Upper lobe of left lung (tissue), 6 donors: ENCODE data around the gene CMYA5. TPM values are rescaled to one million over a fixed set of nuclear protein-coding genes. Genes with fewer than 3 reads are reported as not detected.
"Not testable (repeated sequence)": the region's sequence is repeated elsewhere in the genome, so short reads cannot be mapped to it uniquely, and the experiment has no call there.

Experiments used
- ATAC-seq, 2 donors: fragments of 200-7000 bp; cut with Tn5 transposase; one replicate each; pipeline ENCODE4 v1.9.1; 2022; ENCODE audit warnings: mild to moderate bottlenecking in 2 of 2, moderate library complexity in 2 of 2; ENCODE audit not compliant: low FRiP score in 2 of 2
- DNase-seq, 2 donors: peaks; one replicate each; pipeline ENCODE4 v3.0.0-alpha.2; 2019 to 2020
- H3K27ac ChIP-seq, 4 donors: fragments of 200-600 bp; sonication (generic); one replicate each; pipeline ENCODE4 v1.5.1; 2016 to 2019
- H3K27me3 ChIP-seq, 4 donors: fragments of 200-600 bp; sonication (generic); one replicate each; pipeline ENCODE4 v1.5.1; 2017 to 2019
- H3K36me3 ChIP-seq, 4 donors: fragments of 200-600 bp; sonication (generic); one replicate each; pipeline ENCODE4 v1.5.1; 2016 to 2019
- H3K4me1 ChIP-seq, 4 donors: fragments of 200-600 bp; sonication (generic); one replicate each; pipeline ENCODE4 v1.5.1; 2018 to 2019
- H3K4me3 ChIP-seq, 4 donors: fragments of 200-600 bp; sonication (generic); one replicate each; pipeline ENCODE4 v1.5.1; 2017 to 2019; ENCODE audit warnings: mild to moderate bottlenecking in 2 of 4, moderate library complexity in 1 of 4
- H3K9me3 ChIP-seq, 4 donors: fragments of 200-600 bp; sonication (generic); one replicate each; pipeline ENCODE4 v1.5.1; 2018 to 2019
- CTCF ChIP-seq, 6 experiments: fragments of 450-650 bp in 4 of 6; fragments of 200-600 bp in 2 of 6; sonication (generic) in 2 of 6; IDR thresholded peaks; one replicate each; pipeline ENCODE4 v1.5.1; 2016 to 2019; ENCODE audit warnings: antibody characterized with exemption in 6 of 6
- EP300 ChIP-seq, 4 donors: sonication (generic); formaldehyde crosslinking; IDR thresholded peaks; one replicate each; pipeline ENCODE4 v1.5.1; 2017; ENCODE audit warnings: antibody characterized with exemption in 4 of 4, control low read depth in 2 of 4
- POLR2A ChIP-seq, 4 donors: fragments of 450-650 bp; IDR thresholded peaks; one replicate each; pipeline ENCODE4 v1.5.1; 2016 to 2017; ENCODE audit warnings: antibody characterized with exemption in 4 of 4, mild to moderate bottlenecking in 2 of 4
- POLR2AphosphoS5 ChIP-seq, 2 donors: sonication (generic); formaldehyde crosslinking; IDR thresholded peaks; one replicate each; pipeline ENCODE4 v1.5.1; 2017; ENCODE audit warnings: antibody characterized with exemption in 2 of 2
- WGBS, 2 donors: methylation state at CpG; one replicate each; pipeline ENCODE4 v1.1.5; 2017 to 2018; 5-methylcytosine and 5-hydroxymethylcytosine counted together
- total RNA-seq, 6 donors: library from RNA; depleted of rRNA in 4 of 6; stranded (reverse); fragments of >200 nt in 4 of 6; gene quantifications; one replicate each; pipeline versions ENCODE4 v1.1.0 to v1.2.1, GENCODE V29; 2016 to 2021
- donor health status: DM: no; HTN: no; CAD: no; lungs with moderate emphysema.
- donor health status: DM: no; HTN: yes; CAD: no; lungs with severe emphysema.

The CMYA5 gene
- total RNA-seq, 6 donors from 2014 or later: 0.77 to 12.6 (median 3.6) TPM

- no peak overlapping the region for H3K4me3 ChIP-seq
- WGBS, 2 donors: 90% methylated on average over 1 of the region's 1 CpG
- no peaks in the 10 kb centered on the region for H3K36me3 ChIP-seq
- H3K4me1 ChIP-seq: no peaks in the 10 kb centered on the region
- no peak for DNase-seq
- no peak overlapping the region for H3K27ac ChIP-seq
- H3K9me3 ChIP-seq: no peaks in the 10 kb centered on the region
- no peak for ATAC-seq
- TF ChIP-seq CTCF (IDR thresholded peaks at IDR 0.05): no peak
- TF ChIP-seq POLR2A (IDR thresholded peaks at IDR 0.05): no peak
- TF ChIP-seq EP300 (IDR thresholded peaks at IDR 0.05): no peak
- TF ChIP-seq POLR2AphosphoS5 (IDR thresholded peaks at IDR 0.05): no peak
- no peaks in the 10 kb centered on the region for H3K27me3 ChIP-seq
Measured at GRCh38 chr5:79759848-79760247, 70.2 kb downstream of the CMYA5 start.

GRCh38 chr5:79762929-79763328, 73.3 kb downstream of the CMYA5 start:
- no peak for ATAC-seq
- DNase-seq: no peak
- no peaks in the 10 kb centered on the region for H3K36me3 ChIP-seq
- H3K27me3 ChIP-seq: no peaks in the 10 kb centered on the region
- no peaks in the 10 kb centered on the region for H3K9me3 ChIP-seq
- H3K4me1 ChIP-seq: no peaks in the 10 kb centered on the region
- no peak overlapping the region for H3K4me3 ChIP-seq
- no peak overlapping the region for H3K27ac ChIP-seq
- 85 to 93% methylated on average over 7 to 10 of the region's 10 CpGs for whole genome bisulfite sequencing, 2 donors
- TF ChIP-seq POLR2A (IDR thresholded peaks at IDR 0.05) (no peak), EP300 (IDR thresholded peaks at IDR 0.05) (no peak), POLR2AphosphoS5 (IDR thresholded peaks at IDR 0.05) (no peak), CTCF (IDR thresholded peaks at IDR 0.05) (no peak)

GRCh38 chr5:79764147-79764546, 74.5 kb downstream of the CMYA5 start:
- not testable (repeated sequence) for H3K4me3 ChIP-seq, H3K27ac ChIP-seq, H3K36me3 ChIP-seq, ATAC-seq, DNase-seq, H3K4me1 ChIP-seq, H3K9me3 ChIP-seq, H3K27me3 ChIP-seq
- WGBS, 2 donors: 90 to 100% methylated on average over 3 of the region's 3 CpGs

GRCh38 chr5:79771387-79771786, 81.8 kb downstream of the CMYA5 start:
- H3K4me1 ChIP-seq: no peaks in the 10 kb centered on the region
- no peak for ATAC-seq
- H3K27ac ChIP-seq: no peak overlapping the region
- no peaks in the 10 kb centered on the region for H3K36me3 ChIP-seq
- WGBS, 2 donors: 81 to 87% methylated on average over 2 of the region's 2 CpGs
- TF ChIP-seq CTCF (IDR thresholded peaks at IDR 0.05) (no peak), EP300 (IDR thresholded peaks at IDR 0.05) (no peak), POLR2A (IDR thresholded peaks at IDR 0.05) (no peak), POLR2AphosphoS5 (IDR thresholded peaks at IDR 0.05) (no peak)
- H3K4me3 ChIP-seq: no peak overlapping the region
- no peak for DNase-seq
- no peaks in the 10 kb centered on the region for H3K9me3 ChIP-seq
- H3K27me3 ChIP-seq: no peaks in the 10 kb centered on the region

- no peak for TF ChIP-seq CTCF (IDR thresholded peaks at IDR 0.05)
- TF ChIP-seq POLR2AphosphoS5 (IDR thresholded peaks at IDR 0.05): no peak
- no peak for TF ChIP-seq POLR2A (IDR thresholded peaks at IDR 0.05)
- no peak for TF ChIP-seq EP300 (IDR thresholded peaks at IDR 0.05)
- 89 to 90% methylated on average over 5 of the region's 5 CpGs for WGBS, 2 donors
- no peak for DNase-seq
Measured at GRCh38 chr5:79772651-79773050, 83.0 kb downstream of the CMYA5 start.

More at GRCh38 chr5:79772651-79773050, 83.0 kb downstream of the CMYA5 start:
- H3K4me3 ChIP-seq: no peak overlapping the region
- no peak overlapping the region for H3K27ac ChIP-seq
- no peaks in the 10 kb centered on the region for H3K36me3 ChIP-seq
- no peaks in the 10 kb centered on the region for H3K9me3 ChIP-seq
- H3K27me3 ChIP-seq: no peaks in the 10 kb centered on the region
- no peak for ATAC-seq
- no peaks in the 10 kb centered on the region for H3K4me1 ChIP-seq
